ENCODE data around the gene ZNF628.

ZNF628 gene

DNA sequence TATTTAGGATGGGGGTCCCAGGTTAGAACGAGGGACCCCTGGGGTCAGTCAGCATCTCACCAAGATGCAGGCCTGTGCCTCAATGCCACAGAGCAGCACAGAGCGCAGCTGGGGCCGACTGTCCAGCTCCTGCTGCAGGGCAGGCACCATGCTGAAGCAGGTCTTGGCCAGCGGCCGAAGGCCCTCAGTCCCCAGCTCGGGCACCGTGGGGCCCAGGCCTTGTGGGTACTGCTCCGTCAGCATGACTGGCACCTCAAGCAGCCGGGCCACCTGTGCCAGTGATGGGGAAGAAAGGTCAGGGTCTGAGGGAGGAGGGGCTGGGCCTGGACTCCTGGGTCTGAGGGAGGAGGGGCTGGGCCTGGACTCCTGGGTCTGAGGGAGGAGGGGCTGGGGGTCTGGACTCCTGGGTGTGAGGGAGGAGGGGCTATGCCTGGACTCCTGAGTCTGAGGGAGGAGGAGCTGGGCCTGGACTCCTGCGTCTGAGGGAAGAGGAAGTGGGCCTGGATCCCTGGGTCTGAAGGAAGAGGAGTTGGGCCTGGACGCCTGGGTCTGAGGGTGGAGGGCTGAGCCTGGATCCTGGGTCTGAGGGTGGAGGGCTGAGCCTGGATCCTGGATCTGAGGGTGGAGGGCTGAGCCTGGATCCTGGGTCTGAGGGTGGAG, 20.7 kb upstream of the ZNF628 start:
- Mint-ChIP-seq H3K27ac (no peak overlapping the region), H3K9me3 (no peaks in the 10 kb centered on the region), H3K27me3 (ENCODE audit: low read depth) (peaks cover 20% of the 10 kb centered on the region), H3K4me3 (no peak overlapping the region), H3K4me1 (ENCODE audit: low read depth) (peaks cover 6% of the 10 kb centered on the region), H3K36me3 (ENCODE audit: low read depth) (peaks cover 3% of the 10 kb centered on the region)
- no peak for DNase-seq (ENCODE audit: low spot score)

DNA sequence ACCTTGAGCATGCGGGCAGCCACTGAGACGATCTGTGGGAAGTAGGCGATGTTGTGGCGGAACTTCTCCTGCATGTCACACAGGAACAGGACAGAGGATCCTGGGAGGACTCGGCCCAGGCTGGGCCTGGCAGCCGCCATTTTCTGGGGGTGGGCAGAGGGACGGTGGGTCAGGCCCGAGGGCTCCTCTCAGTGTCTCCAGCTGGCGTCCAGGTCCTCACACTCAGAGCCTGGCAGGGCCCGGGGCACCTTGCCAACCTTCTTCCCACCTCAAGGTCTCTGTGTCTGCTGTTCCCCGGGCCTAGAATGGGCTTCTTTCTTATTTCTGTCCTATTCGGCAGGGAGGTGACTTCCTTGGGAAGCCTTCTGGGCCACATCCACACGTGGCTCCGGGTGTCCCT, 20.1 kb upstream of the ZNF628 start:
- Mint-ChIP-seq H3K4me3 (no peak overlapping the region), H3K36me3 (ENCODE audit: low read depth) (peaks cover 3% of the 10 kb centered on the region), H3K4me1 (ENCODE audit: low read depth) (peaks cover 9% of the 10 kb centered on the region), H3K9me3 (no peaks in the 10 kb centered on the region), H3K27me3 (ENCODE audit: low read depth) (peaks cover 16% of the 10 kb centered on the region), H3K27ac (no peak overlapping the region)
- DNase-seq (ENCODE audit: low spot score): no peak

DNA sequence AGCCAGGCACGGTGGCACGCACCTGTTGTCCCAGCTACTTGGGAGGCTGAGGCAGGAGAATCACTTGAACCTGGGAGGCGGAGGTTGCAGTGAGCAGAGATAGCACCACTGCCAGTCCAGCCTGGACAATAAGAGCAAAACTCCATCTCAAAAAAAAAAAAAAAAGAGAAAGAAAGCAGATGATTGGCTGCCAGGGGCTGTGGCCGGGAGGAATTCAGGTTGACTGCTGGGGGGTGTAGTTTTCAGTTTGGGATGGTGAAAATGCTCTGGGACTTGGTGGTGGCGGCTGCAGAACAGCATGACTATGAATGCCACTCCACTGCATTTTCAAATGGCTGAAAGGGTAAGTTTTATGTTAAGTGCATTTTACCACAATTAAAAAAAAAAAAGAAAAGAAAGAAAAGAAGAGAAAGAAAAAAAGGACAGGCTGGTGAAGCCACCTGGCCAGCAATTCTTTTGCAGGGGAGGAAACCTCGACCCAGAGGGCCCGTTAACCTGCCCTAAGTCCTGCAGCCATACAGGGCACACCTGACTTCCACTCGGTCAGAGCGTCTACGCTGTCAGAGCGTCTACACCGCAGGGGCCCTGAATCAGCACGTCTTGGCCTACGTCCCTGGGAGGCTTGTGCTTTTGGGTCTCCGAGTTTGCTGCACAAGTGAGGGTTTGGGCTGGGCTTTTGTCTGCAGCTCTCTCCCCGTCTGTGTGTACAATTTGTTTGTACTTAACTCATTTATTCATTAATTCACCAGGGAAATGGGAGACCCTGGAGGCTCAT, 18.5 kb upstream of the ZNF628 start:
- Mint-ChIP-seq H3K27me3 (ENCODE audit: low read depth) (peaks cover 9% of the 10 kb centered on the region), H3K9me3 (no peaks in the 10 kb centered on the region), H3K4me1 (ENCODE audit: low read depth) (peaks cover 12% of the 10 kb centered on the region), H3K27ac (no peak overlapping the region), H3K4me3 (no peak overlapping the region), H3K36me3 (ENCODE audit: low read depth) (peaks cover 3% of the 10 kb centered on the region)
- no peak for DNase-seq (ENCODE audit: low spot score)

DNA sequence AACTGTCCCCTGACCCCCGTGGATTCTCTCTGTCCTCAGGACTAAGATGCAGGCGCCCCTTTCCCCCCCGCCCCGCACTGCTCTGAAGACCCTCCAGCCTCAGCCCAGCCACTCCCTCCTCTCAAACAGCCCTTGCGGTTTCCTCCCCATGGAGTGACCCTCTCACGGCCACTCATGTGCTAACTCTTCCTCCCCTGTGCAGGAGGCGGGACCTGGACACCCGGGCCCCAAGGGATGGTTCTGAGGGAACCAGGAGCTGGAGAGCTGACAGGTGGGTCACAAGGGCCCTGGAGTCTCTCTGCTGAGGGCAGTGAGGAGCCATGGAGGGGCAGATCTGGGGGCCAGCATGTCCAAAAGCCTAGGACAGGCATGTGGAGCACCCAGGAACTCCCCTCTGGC, 16.9 kb upstream of the ZNF628 start:
- Mint-ChIP-seq H3K4me1 (ENCODE audit: low read depth) (peaks cover 12% of the 10 kb centered on the region), H3K36me3 (ENCODE audit: low read depth) (peaks cover 3% of the 10 kb centered on the region), H3K27ac (no peak overlapping the region), H3K27me3 (ENCODE audit: low read depth) (no peaks in the 10 kb centered on the region), H3K4me3 (peak overlapping the region; percentile 93), H3K9me3 (no peaks in the 10 kb centered on the region)
- no peak for DNase-seq (ENCODE audit: low spot score)

DNA sequence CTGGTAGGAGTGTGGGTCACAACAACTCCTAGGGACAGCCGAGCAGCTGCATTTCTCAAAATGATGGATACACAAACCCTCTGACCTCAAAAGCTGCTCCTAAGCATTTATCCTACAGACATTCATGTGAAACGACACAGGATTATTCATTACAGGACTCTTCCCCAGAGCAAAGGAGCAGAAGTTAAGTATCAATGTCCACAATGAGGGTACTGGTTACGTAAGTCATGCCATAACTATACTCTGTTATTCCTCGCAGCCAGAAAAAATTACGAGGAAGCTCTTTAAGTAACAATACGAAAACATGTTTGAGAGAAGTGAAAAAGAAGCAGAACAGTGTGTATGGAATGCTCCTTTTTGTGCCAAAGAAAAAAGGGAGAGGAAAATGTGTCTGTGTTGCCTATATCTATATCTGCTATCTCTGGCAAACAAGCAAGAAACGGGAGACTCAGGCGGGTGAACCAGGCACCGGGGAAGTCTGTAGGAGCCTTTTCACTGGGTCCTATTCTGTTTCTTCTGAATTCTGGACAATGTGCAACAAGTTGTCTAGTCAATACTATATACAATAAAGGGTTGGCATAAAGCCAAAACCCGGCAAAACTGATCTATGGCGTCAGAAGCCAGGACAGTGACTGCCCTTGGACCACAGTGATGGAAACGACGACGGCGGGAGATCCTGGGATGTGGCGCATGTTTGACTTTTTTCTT, 16.3 kb upstream of the ZNF628 start:
- Mint-ChIP-seq H3K27me3 (ENCODE audit: low read depth) (no peaks in the 10 kb centered on the region), H3K36me3 (ENCODE audit: low read depth) (no peaks in the 10 kb centered on the region), H3K27ac (no peak overlapping the region)

DNA sequence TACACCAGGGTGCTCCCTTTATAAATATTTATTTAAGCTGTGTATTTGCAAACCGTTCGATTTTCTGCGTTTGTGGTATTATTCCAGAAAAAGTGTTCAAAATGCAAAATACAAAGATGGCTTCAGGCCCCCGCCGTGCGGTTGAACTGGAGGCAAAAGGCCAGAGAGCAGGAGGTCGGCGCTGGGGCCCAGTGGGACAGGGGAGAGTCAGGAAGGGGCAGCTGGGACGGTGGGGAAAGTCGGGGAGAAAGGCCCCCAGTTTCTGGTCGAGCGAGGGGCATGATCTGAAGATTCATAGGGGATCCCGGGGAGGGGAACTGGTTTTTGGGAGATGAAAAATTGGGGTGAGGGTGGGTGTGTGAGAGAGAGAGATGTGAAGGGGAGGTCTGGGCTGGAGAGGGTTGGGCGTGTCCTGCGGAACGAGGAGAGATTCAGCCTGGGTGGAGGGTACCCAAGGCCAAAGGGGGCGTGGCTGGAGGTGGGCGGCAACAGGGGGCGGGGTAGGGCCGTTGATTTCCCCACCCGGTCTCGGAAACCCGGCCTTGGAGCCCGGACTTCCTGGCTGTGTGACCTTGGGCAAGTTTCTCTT, 15.7 kb upstream of the ZNF628 start:
- Mint-ChIP-seq H3K4me1 (ENCODE audit: low read depth) (peaks cover 9% of the 10 kb centered on the region), H3K4me3 (peak overlapping the region; percentile 93)
- DNase-seq (ENCODE audit: low spot score): no peak

More for the DNA sequence above, 16.3 kb upstream of the ZNF628 start:
- peaks cover 9% of the 10 kb centered on the region for H3K4me1 Mint-ChIP-seq (ENCODE audit: low read depth)
- no peak for DNase-seq (ENCODE audit: low spot score)
- no peaks in the 10 kb centered on the region for H3K9me3 Mint-ChIP-seq
- peak overlapping the region; percentile 93 for H3K4me3 Mint-ChIP-seq

GRCh38 chr19:55461259-55461973, 15.0 kb upstream of the ZNF628 start, which contains the start of gene ISOC2:
TSS of gene ISOC2 (minus strand) at chr19:55461642. CDS start at chr19:55456486, 5,156 bp downstream.
- DNase-seq (ENCODE audit: low spot score): peak; percentile 100
- peak within 1 kb of the TSS; percentile 93 for H3K4me3 Mint-ChIP-seq
- peaks cover 9% of the 10 kb centered on the region for H3K4me1 Mint-ChIP-seq (ENCODE audit: low read depth)
- H3K27me3 Mint-ChIP-seq (ENCODE audit: low read depth): no peaks in the 10 kb centered on the region
- H3K9me3 Mint-ChIP-seq: no peaks in the 10 kb centered on the region
- H3K27ac Mint-ChIP-seq: peak within 1 kb of the TSS; percentile 92
- H3K36me3 Mint-ChIP-seq (ENCODE audit: low read depth): no peaks in the 10 kb centered on the region

More for the DNA sequence above, 15.7 kb upstream of the ZNF628 start:
- no peaks in the 10 kb centered on the region for H3K9me3 Mint-ChIP-seq
- no peaks in the 10 kb centered on the region for H3K27me3 Mint-ChIP-seq (ENCODE audit: low read depth)
- peak overlapping the region; percentile 92 for H3K27ac Mint-ChIP-seq
- no peaks in the 10 kb centered on the region for H3K36me3 Mint-ChIP-seq (ENCODE audit: low read depth)

DNA sequence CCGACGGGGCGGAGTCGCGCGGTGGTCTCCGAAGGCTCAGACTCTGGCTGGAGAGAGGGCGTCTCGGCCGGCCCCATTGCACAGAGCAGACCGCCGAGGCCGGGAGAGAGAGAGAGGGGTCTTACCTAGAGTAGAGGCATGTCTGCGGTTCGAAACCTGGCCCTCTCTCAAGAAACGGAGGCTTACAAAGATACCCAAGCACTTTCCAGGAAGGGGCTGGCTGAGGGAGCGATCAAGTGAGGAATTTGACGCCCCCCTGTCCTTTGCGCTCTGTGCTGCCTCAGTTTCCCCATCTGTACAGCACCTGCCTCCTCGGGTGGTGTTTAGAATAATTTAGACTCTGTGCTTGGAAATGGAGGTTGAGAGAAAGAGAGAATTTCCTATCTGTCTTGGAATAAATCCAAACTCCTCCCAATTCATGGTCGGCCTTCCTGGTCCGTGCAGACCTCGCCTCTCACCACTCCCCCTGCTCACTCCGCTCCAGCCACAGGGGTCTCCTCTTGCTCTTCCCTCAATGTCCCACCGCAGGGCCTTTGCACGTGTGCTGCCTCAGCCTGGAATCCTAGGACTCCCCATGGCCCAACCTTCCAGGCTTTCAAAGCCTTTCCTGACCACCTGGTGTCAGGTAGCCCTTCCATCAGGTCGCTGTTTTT, 14.3 kb upstream of the ZNF628 start:
- H3K9me3 Mint-ChIP-seq: no peaks in the 10 kb centered on the region
- DNase-seq (ENCODE audit: low spot score): no peak
- H3K4me3 Mint-ChIP-seq: peak overlapping the region; percentile 93
- no peaks in the 10 kb centered on the region for H3K27me3 Mint-ChIP-seq (ENCODE audit: low read depth)
- peak overlapping the region; percentile 92 for H3K27ac Mint-ChIP-seq
- no peaks in the 10 kb centered on the region for H3K36me3 Mint-ChIP-seq (ENCODE audit: low read depth)
- H3K4me1 Mint-ChIP-seq (ENCODE audit: low read depth): peaks cover 9% of the 10 kb centered on the region

DNA sequence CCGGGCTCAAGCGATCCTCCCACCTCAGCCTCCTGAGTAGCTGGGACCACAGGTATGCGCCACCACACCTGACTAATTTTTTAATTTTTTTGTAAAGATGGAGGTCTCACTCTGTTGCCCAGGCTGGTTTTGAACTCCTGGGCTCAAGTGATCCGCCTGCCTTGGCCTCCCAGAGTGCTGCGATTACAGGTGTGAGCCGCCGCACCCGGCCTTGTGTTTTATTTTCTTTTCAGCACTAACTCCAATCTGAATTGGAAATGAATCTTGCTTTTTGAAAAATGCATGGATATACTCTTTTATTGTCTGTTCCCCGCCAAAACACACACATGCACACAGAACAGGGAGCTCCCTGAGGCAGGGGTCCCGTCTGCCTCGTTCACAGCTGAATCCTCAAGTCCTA, 13.7 kb upstream of the ZNF628 start:
- DNase-seq (ENCODE audit: low spot score): no peak
- Mint-ChIP-seq H3K27me3 (ENCODE audit: low read depth) (no peaks in the 10 kb centered on the region), H3K36me3 (ENCODE audit: low read depth) (no peaks in the 10 kb centered on the region), H3K4me3 (peak overlapping the region; percentile 93), H3K4me1 (ENCODE audit: low read depth) (peaks cover 11% of the 10 kb centered on the region), H3K9me3 (no peaks in the 10 kb centered on the region), H3K27ac (no peak overlapping the region)

DNA sequence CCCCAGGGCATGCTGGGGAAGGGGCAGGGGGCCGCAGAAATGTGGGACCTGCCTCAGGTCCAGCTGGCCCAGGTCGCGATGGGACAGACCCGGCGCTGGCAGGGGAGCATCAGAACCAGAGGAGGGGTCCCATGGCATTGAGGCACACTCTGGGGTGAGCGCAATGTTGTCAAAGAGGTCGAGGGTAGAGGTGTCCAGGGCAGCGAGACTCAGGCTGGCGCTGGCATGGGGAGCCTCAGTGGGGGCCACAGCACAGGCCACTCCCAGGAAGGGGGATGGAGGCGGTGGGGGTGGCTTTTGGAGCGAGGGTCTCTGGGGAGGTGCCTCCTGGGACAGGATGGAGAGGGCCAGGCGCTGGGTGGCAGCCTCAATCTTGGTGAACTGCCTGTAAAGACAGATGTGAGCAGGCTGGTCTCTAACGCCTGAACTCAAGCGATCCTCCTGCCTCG, 12.8 kb upstream of the ZNF628 start:
- H3K9me3 Mint-ChIP-seq: no peaks in the 10 kb centered on the region
- H3K36me3 Mint-ChIP-seq (ENCODE audit: low read depth): no peaks in the 10 kb centered on the region
- peaks cover 14% of the 10 kb centered on the region for H3K4me1 Mint-ChIP-seq (ENCODE audit: low read depth)
- no peak overlapping the region for H3K27ac Mint-ChIP-seq
- H3K27me3 Mint-ChIP-seq (ENCODE audit: low read depth): no peaks in the 10 kb centered on the region
- no peak for DNase-seq (ENCODE audit: low spot score)
- H3K4me3 Mint-ChIP-seq: no peak overlapping the region

- Mint-ChIP-seq H3K4me1 (ENCODE audit: low read depth) (peaks cover 14% of the 10 kb centered on the region), H3K36me3 (ENCODE audit: low read depth) (no peaks in the 10 kb centered on the region), H3K27ac (no peak overlapping the region), H3K9me3 (no peaks in the 10 kb centered on the region), H3K4me3 (no peak overlapping the region), H3K27me3 (ENCODE audit: low read depth) (no peaks in the 10 kb centered on the region)
- DNase-seq (ENCODE audit: low spot score): no peak
Measured at GRCh38 chr19:55464039-55464661, 12.3 kb upstream of the ZNF628 start.

- Mint-ChIP-seq H3K27me3 (ENCODE audit: low read depth) (no peaks in the 10 kb centered on the region), H3K4me3 (no peak within 1 kb of the TSS), H3K36me3 (ENCODE audit: low read depth) (no peaks in the 10 kb centered on the region), H3K4me1 (ENCODE audit: low read depth) (peaks cover 14% of the 10 kb centered on the region), H3K9me3 (no peaks in the 10 kb centered on the region), H3K27ac (no peak within 1 kb of the TSS)
- no peak for DNase-seq (ENCODE audit: low spot score)
Measured at GRCh38 chr19:55464662-55465054, 11.8 kb upstream of the ZNF628 start, which contains the start of gene C19orf85. TSS of gene C19orf85 (minus strand) at chr19:55464751. CDS start at chr19:55464554, 197 bp downstream.

All from T-helper 2 cell treated with Interferon-gamma antibody and Interleukin-4, amounts not matched to agents 5 μg/mL and 100 μg/mL, for 36 hours (primary cell).